KBM-7 (cell line): ENCODE measurements around the gene ACOX2.

Experiments
- DNase-seq: peaks from one replicate; pipeline ENCODE4 v3.0.0-alpha.2; 2015
- in situ Hi-C: fragments of 300-500 bp; cut with MboI; formaldehyde crosslinking; loops from 2 replicates; pipeline ENCODE4 v1.14.3; 2020; ENCODE audit warnings: low sequenced_read_pairs, low pct_unique_long_range_greater_than_20kb, mixed read lengths

ACOX2 gene

DNA sequence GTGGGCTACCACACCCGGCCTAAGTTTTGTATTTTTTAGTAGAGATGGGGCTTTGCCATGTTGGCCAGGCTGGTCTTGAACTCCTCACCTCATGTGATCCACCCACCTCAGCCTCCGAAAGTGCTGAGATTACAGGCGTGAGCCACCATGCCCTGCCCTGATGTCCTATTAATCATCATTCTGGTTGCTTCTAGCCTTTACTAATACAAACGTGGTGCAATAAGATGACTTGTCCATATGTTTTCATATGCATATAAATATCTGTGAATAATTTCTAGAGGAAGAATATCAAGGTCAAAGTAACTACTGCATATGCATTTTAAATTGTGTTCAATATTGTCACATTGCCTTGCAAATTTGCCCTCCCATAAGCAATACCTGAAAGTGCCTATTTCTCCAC lies 77.8 kb downstream of the ACOX2 start:
- in situ Hi-C loops = no loop called here
- DNase-seq = no peak
